Loucy (cell line): ENCODE data around the gene NUDT16.
"Not testable (repeated sequence)": the region's sequence is repeated elsewhere in the genome, so short reads cannot be mapped to it uniquely, and the experiment has no call there.

ENCODE experiments used
- H2AFZ ChIP-seq: fragments of 200-600 bp; sonication (generic); 2 replicates; pipeline ENCODE4 v1.6.0; 2016; ENCODE audit warnings: antibody characterized with exemption, mild to moderate bottlenecking, low read length, moderate library complexity
- H3F3A ChIP-seq: fragments of 200-600 bp; 2 replicates; pipeline ENCODE4 v1.6.0; 2016; ENCODE audit warnings: antibody characterized with exemption, low read depth, mild to moderate bottlenecking
- H3K27me3 ChIP-seq: fragments of 200-600 bp; sonication (generic); 2 replicates; pipeline ENCODE4 v1.6.1; 2014; ENCODE audit warnings: low read length, mild to moderate bottlenecking; ENCODE audit not compliant: insufficient read depth, poor library complexity, severe bottlenecking
- H3K36me3 ChIP-seq: fragments of 200-600 bp; sonication (generic); 2 replicates; pipeline ENCODE4 v1.6.1; 2016; ENCODE audit warnings: low read length; ENCODE audit not compliant: insufficient read depth
- H3K4me1 ChIP-seq: fragments of 200-600 bp; sonication (generic); 2 replicates; pipeline ENCODE4 v1.5.1; 2014; ENCODE audit warnings: low read length, mild to moderate bottlenecking; ENCODE audit not compliant: insufficient read depth, poor library complexity, severe bottlenecking
- H3K4me2 ChIP-seq: fragments of 200-600 bp; sonication (generic); 2 replicates; pipeline ENCODE4 v1.6.0; 2014; ENCODE audit warnings: antibody characterized with exemption, low read length, low read depth, mild to moderate bottlenecking; ENCODE audit not compliant: poor library complexity, severe bottlenecking
- H3K4me3 ChIP-seq: fragments of 200-600 bp; sonication (generic); 2 replicates; pipeline ENCODE4 v1.5.1; 2014; ENCODE audit warnings: low read length, mild to moderate bottlenecking, mixed read lengths; ENCODE audit not compliant: poor library complexity, severe bottlenecking
- H3K79me2 ChIP-seq: fragments of 200-600 bp; sonication (generic); 2 replicates; pipeline ENCODE4 v1.6.1; 2014; ENCODE audit warnings: low read length; ENCODE audit not compliant: insufficient read depth
- H3K9ac ChIP-seq: fragments of 200-600 bp; sonication (generic); 2 replicates; pipeline ENCODE4 v1.6.0; 2014; ENCODE audit warnings: mild to moderate bottlenecking, low read depth, low read length, moderate library complexity; ENCODE audit not compliant: poor library complexity, severe bottlenecking
- H3K9me2 ChIP-seq: fragments of 200-600 bp; sonication (generic); replicated peaks from 2 replicates; pipeline ENCODE4 v1.6.1; 2016; ENCODE audit warnings: low read depth, low read length, mixed read lengths
- H3K9me3 ChIP-seq: fragments of 200-600 bp; sonication (generic); 2 replicates; pipeline ENCODE4 v1.6.1; 2014; ENCODE audit warnings: mild to moderate bottlenecking, antibody characterized with exemption, low read length, low read depth; ENCODE audit not compliant: insufficient read depth
- H4K20me1 ChIP-seq: fragments of 200-600 bp; sonication (generic); 2 replicates; pipeline ENCODE4 v1.6.0; 2014; ENCODE audit warnings: antibody characterized with exemption, low read length, mild to moderate bottlenecking; ENCODE audit not compliant: insufficient read depth, poor library complexity, severe bottlenecking
- CTCF ChIP-seq: fragments of 200-600 bp; sonication (generic); conservative IDR thresholded peaks from 2 replicates; pipeline ENCODE4 v1.5.1; 2014; ENCODE audit warnings: mild to moderate bottlenecking, antibody characterized with exemption, low read length
- EZH2phosphoT487 ChIP-seq: fragments of 200-600 bp; IDR thresholded peaks from 2 replicates; pipeline ENCODE4 v1.6.1; 2018; ENCODE audit warnings: antibody characterized with exemption, mild to moderate bottlenecking, moderate library complexity, borderline replicate concordance

NUDT16 gene

DNA sequence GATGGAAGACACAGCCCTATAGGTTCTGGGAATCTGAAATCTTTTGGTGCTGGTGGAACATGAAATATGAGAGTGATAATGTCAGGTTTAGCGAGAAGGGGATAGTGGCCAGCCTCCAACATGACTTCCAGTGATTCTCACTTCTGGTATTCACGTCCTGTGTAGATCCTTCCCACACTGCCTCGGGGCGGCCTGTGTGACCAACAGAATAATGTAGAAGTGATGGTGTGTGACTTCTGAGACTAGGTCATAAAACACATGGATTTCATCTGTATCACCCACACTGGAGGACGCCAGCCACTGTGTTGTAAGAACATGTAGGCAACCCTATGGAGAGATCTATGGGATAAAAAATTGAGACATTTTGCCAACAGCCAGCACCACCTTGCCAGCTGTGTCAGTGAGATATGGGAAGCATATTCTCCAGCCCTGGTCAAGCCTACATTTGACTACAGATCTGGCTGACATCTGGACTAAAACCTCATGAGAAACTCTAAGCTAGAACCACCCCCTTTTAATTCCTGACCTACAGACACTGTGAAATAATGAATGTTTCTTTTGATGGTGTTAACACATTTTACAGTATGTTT, 25.5 kb upstream of the NUDT16 start:
- H3K4me1 ChIP-seq, result peaks cover 10% of the 10 kb centered on the region
- no peaks in the 10 kb centered on the region for H3K36me3 ChIP-seq
- H4K20me1 ChIP-seq, result no peaks in the 10 kb centered on the region
- no peaks in the 10 kb centered on the region for H3K9me2 ChIP-seq
- no peaks in the 10 kb centered on the region for H3K9me3 ChIP-seq
- H3K4me2 ChIP-seq, result no peak overlapping the region
- TF ChIP-seq EZH2phosphoT487 (no peak), CTCF (no peak)
- no peaks in the 10 kb centered on the region for H3K79me2 ChIP-seq
- no peaks in the 10 kb centered on the region for H3K27me3 ChIP-seq
- H2AFZ ChIP-seq, result no peak overlapping the region
- H3K9ac ChIP-seq, result no peak overlapping the region
- H3K4me3 ChIP-seq, result no peak overlapping the region
- no peaks in the 10 kb centered on the region for H3F3A ChIP-seq

- Histone ChIP-seq H3K4me1 (peaks cover 10% of the 10 kb centered on the region), H3K79me2 (no peaks in the 10 kb centered on the region), H3K9me2 (no peaks in the 10 kb centered on the region), H3K9me3 (no peaks in the 10 kb centered on the region), H3F3A (no peaks in the 10 kb centered on the region), H3K9ac (no peak overlapping the region), H2AFZ (no peak overlapping the region), H4K20me1 (no peaks in the 10 kb centered on the region), H3K36me3 (no peaks in the 10 kb centered on the region), H3K4me3 (no peak overlapping the region), H3K4me2 (no peak overlapping the region), H3K27me3 (no peaks in the 10 kb centered on the region)
- TF ChIP-seq EZH2phosphoT487, result no peak
Measured at GRCh38 chr3:131357275-131357674, 24.3 kb upstream of the NUDT16 start.

DNA sequence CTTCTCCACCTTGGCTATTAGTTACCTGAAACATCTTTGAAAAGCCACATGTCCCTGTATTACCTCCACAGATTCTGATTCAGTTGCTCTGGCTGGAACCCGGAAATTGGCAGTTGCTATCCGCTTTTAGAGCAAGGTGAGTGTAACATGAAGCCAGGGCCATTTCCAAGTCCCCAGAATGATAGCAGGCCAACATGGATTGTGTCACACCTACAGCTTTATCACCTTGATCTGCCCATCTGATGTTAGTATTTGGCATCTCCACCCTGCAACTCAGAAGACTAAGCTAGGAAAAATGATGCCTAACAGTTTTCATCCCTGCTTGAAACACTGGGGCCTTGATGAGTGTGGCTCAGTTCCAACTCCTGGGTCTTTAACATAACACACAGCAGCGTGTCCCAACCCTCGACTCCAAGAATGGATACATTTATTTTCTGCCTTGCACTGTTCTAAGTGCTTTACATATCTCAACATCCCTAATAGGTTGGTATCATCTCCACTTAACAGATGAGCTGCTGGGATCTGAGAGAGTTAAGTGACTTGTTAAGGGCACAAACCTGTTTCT, 21.3 kb upstream of the NUDT16 start:
- H3F3A ChIP-seq, result no peaks in the 10 kb centered on the region
- H3K4me1 ChIP-seq, result no peaks in the 10 kb centered on the region
- H3K9me3 ChIP-seq, result no peaks in the 10 kb centered on the region
- TF ChIP-seq EZH2phosphoT487, result no peak
- no peaks in the 10 kb centered on the region for H4K20me1 ChIP-seq
- no peaks in the 10 kb centered on the region for H3K79me2 ChIP-seq
- no peaks in the 10 kb centered on the region for H3K27me3 ChIP-seq
- H2AFZ ChIP-seq, result no peak overlapping the region
- H3K9ac ChIP-seq, result no peak overlapping the region
- no peaks in the 10 kb centered on the region for H3K9me2 ChIP-seq
- H3K4me2 ChIP-seq, result no peak overlapping the region
- no peaks in the 10 kb centered on the region for H3K36me3 ChIP-seq
- H3K4me3 ChIP-seq, result no peak overlapping the region

GRCh38 chr3:131361066-131361463, 20.5 kb upstream of the NUDT16 start:
- H3K9me2 ChIP-seq, H3K36me3 ChIP-seq, H3K9me3 ChIP-seq, H3K4me2 ChIP-seq, H3K4me1 ChIP-seq, H3K9ac ChIP-seq, H3K27me3 ChIP-seq, H4K20me1 ChIP-seq, H3K79me2 ChIP-seq, H3K4me3 ChIP-seq, H2AFZ ChIP-seq, H3F3A ChIP-seq: not testable (repeated sequence)
